ENCODE data around the gene RPL38. TPM values are rescaled to one million over a fixed set of nuclear protein-coding genes. Genes with fewer than 3 reads are reported as not detected.

RPL38 gene
- total RNA-seq, 6 experiments from 2014 or later = 660 to 867 (median 812) TPM

- H3K36me3 Mint-ChIP-seq (ENCODE audit: low read depth) = no peaks in the 10 kb centered on the region
- H3K4me1 Mint-ChIP-seq (ENCODE audit: low read depth) = peaks cover 6% of the 10 kb centered on the region; the same call in 1 of the 2 replicates
- H3K27me3 Mint-ChIP-seq (ENCODE audit: insufficient read depth) = peaks cover 15% of the 10 kb centered on the region
- H3K4me3 Mint-ChIP-seq = no peak overlapping the region
- no peaks in the 10 kb centered on the region for H3K9me3 Mint-ChIP-seq
- DNase-seq = peak; percentile 47
- TF ChIP-seq, protein P1, sequence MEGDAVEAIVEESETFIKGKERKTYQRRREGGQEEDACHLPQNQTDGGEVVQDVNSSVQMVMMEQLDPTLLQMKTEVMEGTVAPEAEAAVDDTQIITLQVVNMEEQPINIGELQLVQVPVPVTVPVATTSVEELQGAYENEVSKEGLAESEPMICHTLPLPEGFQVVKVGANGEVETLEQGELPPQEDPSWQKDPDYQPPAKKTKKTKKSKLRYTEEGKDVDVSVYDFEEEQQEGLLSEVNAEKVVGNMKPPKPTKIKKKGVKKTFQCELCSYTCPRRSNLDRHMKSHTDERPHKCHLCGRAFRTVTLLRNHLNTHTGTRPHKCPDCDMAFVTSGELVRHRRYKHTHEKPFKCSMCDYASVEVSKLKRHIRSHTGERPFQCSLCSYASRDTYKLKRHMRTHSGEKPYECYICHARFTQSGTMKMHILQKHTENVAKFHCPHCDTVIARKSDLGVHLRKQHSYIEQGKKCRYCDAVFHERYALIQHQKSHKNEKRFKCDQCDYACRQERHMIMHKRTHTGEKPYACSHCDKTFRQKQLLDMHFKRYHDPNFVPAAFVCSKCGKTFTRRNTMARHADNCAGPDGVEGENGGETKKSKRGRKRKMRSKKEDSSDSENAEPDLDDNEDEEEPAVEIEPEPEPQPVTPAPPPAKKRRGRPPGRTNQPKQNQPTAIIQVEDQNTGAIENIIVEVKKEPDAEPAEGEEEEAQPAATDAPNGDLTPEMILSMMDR (IDR thresholded peaks at IDR 0.05) = peak; percentile 31; the same call in 1 of the 2 replicates
- H3K27ac Mint-ChIP-seq = peak overlapping the region; percentile 3; the same call in 1 of the 2 replicates
Observed at GRCh38 chr17:74177018-74177450, 26.4 kb upstream of the RPL38 start.

DNA sequence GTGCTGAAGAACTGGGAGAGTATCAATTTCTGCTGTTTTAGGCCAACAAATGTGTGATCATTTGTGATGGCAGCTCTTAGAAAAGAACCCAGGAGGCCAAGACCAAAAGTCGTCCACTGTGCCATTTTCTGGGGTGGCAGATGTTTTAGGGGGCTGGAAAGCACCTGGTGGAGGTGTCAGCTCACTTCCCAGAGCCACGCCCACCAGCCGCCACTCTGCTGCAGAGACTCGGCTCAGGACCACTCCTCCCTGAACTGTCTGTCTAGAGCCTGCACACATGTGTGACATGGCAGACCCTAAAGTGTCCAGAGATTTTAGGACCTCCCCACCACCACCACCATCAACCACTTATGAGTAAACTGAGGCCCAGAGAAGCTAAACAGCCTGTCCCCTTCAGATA, 23.9 kb upstream of the RPL38 start:
- DNase-seq = no peak
- H3K36me3 Mint-ChIP-seq (ENCODE audit: low read depth) = no peaks in the 10 kb centered on the region
- H3K4me1 Mint-ChIP-seq (ENCODE audit: low read depth) = peaks cover 6% of the 10 kb centered on the region; the same call in 1 of the 2 replicates
- peaks cover 20% of the 10 kb centered on the region for H3K27me3 Mint-ChIP-seq (ENCODE audit: insufficient read depth)
- H3K27ac Mint-ChIP-seq = no peak overlapping the region
- TF ChIP-seq, protein P1 (IDR thresholded peaks at IDR 0.05) = no peak
- H3K9me3 Mint-ChIP-seq = no peaks in the 10 kb centered on the region
- no peak overlapping the region for H3K4me3 Mint-ChIP-seq

- no peak for DNase-seq
- peaks cover 6% of the 10 kb centered on the region; the same call in 1 of the 2 replicates for H3K4me1 Mint-ChIP-seq (ENCODE audit: low read depth)
- H3K27ac Mint-ChIP-seq = no peak overlapping the region
- no peaks in the 10 kb centered on the region for H3K9me3 Mint-ChIP-seq
- H3K27me3 Mint-ChIP-seq (ENCODE audit: insufficient read depth) = peaks cover 26% of the 10 kb centered on the region
- H3K4me3 Mint-ChIP-seq = no peak overlapping the region
- H3K36me3 Mint-ChIP-seq (ENCODE audit: low read depth) = no peaks in the 10 kb centered on the region
- TF ChIP-seq, protein P1 (IDR thresholded peaks at IDR 0.05) = no peak
Observed at GRCh38 chr17:74180336-74180735, 23.1 kb upstream of the RPL38 start.

DNA sequence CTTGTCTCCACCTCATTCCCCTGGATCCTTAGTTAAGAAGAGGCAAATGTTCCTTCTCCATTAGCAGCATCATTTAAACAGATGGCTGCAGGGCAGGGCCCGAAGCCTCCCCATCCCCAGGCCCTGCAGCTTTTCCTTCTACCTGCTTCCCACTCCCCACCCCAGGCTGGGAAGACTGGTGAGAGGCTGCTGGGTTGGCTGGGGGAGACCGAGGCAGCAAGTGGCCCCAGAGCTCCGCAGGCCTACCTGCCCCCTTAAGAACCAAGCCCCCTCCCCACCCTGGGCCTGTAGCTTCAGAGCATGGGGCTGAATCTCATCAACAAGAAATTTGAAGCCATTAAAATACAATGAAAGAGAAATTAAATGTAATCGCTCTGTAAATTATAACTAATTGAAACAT, 22.1 kb upstream of the RPL38 start:
- DNase-seq = no peak
- TF ChIP-seq, protein P1 (IDR thresholded peaks at IDR 0.05) = no peak
- Mint-ChIP-seq H3K27me3 (ENCODE audit: insufficient read depth) (peaks cover 22% of the 10 kb centered on the region), H3K36me3 (ENCODE audit: low read depth) (no peaks in the 10 kb centered on the region), H3K4me3 (no peak overlapping the region), H3K4me1 (ENCODE audit: low read depth) (peaks cover 6% of the 10 kb centered on the region; the same call in 1 of the 2 replicates), H3K27ac (no peak overlapping the region), H3K9me3 (0 out of 2 replicates have a peak, but pooled peaks cover 3% of the 10 kb centered on the region)

GRCh38 chr17:74182041-74182723, 21.3 kb upstream of the RPL38 start:
- H3K27me3 Mint-ChIP-seq (ENCODE audit: insufficient read depth) = peaks cover 24% of the 10 kb centered on the region
- no peak for DNase-seq
- H3K4me3 Mint-ChIP-seq = no peak overlapping the region
- no peaks in the 10 kb centered on the region for H3K36me3 Mint-ChIP-seq (ENCODE audit: low read depth)
- 0 out of 2 replicates have a peak, but pooled peaks cover 3% of the 10 kb centered on the region for H3K9me3 Mint-ChIP-seq
- no peaks in the 10 kb centered on the region; the same call in 1 of the 2 replicates for H3K4me1 Mint-ChIP-seq (ENCODE audit: low read depth)
- no peak overlapping the region for H3K27ac Mint-ChIP-seq
- TF ChIP-seq, protein P1 (IDR thresholded peaks at IDR 0.05) = no peak
